IPS DF 4.7 (cell line): ENCODE measurements around the gene MARCKSL1.
"Not testable (repeated sequence)": the region's sequence is repeated elsewhere in the genome, so short reads cannot be mapped to it uniquely, and the experiment has no call there.

Source experiments
- DNase-seq: peaks from one replicate; pipeline ENCODE4 v3.0.0-alpha.2; 2013; ENCODE audit warnings: low spot score; ENCODE audit errors: extremely low read depth

MARCKSL1 gene

DNA sequence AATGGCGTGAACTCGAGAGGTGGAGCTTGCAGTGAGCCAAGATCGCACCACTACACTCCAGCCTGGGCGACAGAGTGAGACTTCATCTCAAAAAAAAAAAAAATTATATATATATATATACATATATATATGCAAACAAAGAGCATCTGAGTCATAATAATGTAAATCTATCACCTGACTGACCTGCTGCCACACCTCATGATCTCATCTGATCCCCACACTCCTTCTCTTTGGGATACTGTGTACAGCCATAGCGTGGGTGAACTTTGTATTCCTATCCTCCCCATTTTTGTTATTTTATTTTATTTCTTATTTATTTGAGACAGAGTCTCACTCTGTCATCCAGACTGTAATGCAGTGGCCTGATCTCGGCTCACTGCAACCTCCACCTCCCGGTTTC, 46.8 kb downstream of the MARCKSL1 start:
- no peak for DNase-seq

DNA sequence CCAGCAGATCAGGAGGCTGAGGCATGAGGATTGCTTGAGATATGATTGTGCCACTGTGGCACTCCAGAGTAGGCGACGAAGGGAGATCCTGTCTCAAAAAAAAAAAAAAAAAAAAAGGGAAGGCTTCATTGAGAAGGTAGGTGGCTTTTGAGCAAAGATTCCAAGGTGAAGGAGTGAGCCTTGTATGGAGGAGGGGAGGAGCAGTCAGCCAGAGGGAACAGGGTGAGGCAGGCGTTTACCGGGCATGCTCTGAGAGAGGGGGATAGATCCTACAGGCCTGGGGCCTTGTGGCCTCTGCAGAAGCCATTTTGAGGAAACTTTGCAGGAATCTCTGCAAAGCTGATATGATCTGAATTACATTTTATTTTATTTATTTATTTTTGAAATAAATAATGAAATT, 49.3 kb downstream of the MARCKSL1 start:
- no peak for DNase-seq

DNA sequence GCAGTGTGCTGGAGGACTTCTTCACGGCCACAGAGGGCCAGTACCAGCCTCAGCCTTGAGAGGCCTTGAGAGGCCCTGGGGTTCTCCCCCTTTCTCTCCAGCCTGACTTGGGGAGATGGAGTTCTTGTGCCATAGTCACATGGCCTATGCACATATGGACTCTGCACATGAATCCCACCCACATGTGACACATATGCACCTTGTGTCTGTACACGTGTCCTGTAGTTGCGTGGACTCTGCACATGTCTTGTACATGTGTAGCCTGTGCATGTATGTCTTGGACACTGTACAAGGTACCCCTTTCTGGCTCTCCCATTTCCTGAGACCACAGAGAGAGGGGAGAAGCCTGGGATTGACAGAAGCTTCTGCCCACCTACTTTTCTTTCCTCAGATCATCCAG, 50.4 kb downstream of the MARCKSL1 start:
- DNase-seq, result no peak

DNA sequence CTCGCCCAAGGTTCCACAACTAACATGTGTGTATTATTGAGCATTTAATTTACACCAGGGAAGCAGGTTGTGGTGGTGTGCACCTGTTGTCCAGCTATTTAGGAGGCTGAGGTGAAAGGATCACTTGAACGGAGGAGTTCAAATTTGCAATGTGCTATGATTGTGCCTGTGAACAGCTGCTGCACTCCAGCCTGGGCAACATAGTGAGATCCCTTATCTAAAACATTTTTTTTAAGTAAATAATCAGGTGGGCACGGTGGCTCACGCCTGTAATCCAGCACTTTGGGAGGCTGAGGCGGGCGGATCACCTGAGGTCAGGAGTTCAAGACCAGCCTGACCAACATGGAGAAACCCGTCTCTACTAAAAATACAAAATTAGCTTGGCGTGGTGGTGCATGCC, 51.3 kb downstream of the MARCKSL1 start:
- DNase-seq, result not testable (repeated sequence)
